ENCODE measurements around the gene ANXA4.

- TF ChIP-seq EZH2phosphoT487 (IDR thresholded peaks at IDR 0.05; ENCODE audit: low read depth, severe bottlenecking, unreplicated experiment) (no peak), CTCF (IDR thresholded peaks at IDR 0.05; ENCODE audit: poor library complexity) (no peak)
These were observed 32.6 kb upstream of the ANXA4 start for GRCh38 chr2:69709290-69709689.
